Activated CD4-positive, alpha-beta T cell treated with anti-CD3 and anti-CD28 coated beads for 24 hours (primary cell): ENCODE data around the gene LRP1B.

Source experiments
- DNase-seq, 2 donors: peaks; one replicate each; pipeline ENCODE4 v3.0.0-alpha.2; 2020; ENCODE audit warnings: low read depth in 2 of 2

Gene LRP1B

GRCh38 chr2:141591787-141592186 lies 539.0 kb downstream of the LRP1B start:
- no peak for DNase-seq

GRCh38 chr2:141590620-141591019 lies 540.2 kb downstream of the LRP1B start:
- no peak for DNase-seq

DNA sequence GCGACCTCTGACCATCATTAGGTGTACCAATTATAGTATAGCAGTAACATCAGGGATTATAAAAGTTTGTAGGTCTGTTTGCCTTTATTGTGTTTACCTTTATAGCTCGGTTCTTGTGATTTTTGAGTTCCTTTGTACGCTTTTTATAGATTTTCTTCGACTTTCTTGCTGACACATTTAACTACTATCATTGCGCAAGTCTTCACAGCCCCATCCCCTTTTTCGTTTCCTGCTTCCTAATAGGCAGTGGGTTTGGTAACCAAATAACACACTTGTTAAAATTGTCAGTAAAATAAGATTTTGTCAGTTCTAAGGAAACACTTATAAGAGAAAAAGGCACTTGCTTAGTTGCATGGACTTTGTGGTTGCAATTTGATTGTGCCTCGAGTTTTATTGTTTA lies 541.5 kb downstream of the LRP1B start:
- DNase-seq: no peak

GRCh38 chr2:141586985-141587384 lies 543.8 kb downstream of the LRP1B start:
- DNase-seq: no peak

- no peak for DNase-seq
Measured at GRCh38 chr2:141582213-141582612, 548.6 kb downstream of the LRP1B start.

GRCh38 chr2:141579071-141579470 lies 551.7 kb downstream of the LRP1B start:
- DNase-seq: no peak

- no peak for DNase-seq
Measured at GRCh38 chr2:141570474-141571131, 560.2 kb downstream of the LRP1B start.

- no peak for DNase-seq
Measured at GRCh38 chr2:141569941-141570340, 560.9 kb downstream of the LRP1B start.

- DNase-seq: no peak
Measured at GRCh38 chr2:141565597-141565996, 565.2 kb downstream of the LRP1B start.

DNA sequence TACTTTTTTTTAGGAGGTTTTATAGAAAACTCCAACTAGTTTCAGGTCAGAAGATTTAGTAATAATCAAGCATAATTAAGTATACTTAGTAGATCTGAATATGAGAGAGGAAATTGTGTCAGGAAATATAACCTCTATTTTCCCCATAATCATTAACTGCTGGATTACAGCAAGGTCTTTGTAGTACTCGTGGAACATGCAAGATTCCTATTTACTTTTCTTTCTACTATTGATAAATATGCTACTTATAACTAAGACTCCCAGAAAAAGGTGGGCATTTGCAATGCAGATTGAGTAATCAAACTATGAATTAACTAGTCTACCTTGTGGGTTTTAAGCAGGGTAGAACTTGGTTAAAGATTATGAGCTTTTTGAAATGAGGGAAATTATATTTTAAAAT lies 570.1 kb downstream of the LRP1B start:
- DNase-seq: no peak

DNA sequence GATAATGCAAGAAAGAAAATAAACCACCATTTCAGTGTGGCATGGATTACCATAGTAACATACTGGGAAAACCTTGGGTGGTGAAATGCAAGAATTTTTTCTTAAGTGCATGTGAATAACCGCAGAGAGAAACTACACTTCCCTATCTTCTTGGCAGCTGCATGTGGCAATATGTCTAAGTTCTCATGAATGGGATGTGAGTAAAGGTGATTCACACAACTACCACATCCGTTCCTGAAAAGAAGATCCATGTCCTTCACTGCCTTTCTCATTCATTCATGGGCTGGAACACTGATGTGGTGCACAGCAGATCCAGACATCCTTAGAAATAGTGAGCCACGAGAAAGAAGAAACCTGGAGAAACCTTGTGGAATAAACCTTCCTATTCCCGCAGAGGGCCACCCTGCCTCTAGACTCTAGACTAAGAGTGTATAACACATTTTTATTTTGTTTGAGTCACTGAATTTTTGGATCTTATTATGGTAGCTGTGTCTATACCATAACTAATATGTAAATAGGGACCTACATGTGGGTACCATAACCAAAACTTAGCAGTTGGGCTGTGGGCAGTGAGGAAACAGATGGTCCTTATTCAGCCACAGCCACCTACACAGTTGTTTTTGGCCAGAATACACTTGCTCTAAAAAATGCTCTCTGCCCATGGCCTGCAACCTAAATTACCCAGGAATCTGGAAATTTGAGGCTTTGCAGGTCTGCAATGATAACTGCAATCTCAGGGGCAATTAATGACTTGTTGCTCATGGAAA lies 573.3 kb downstream of the LRP1B start:
- no peak for DNase-seq

DNA sequence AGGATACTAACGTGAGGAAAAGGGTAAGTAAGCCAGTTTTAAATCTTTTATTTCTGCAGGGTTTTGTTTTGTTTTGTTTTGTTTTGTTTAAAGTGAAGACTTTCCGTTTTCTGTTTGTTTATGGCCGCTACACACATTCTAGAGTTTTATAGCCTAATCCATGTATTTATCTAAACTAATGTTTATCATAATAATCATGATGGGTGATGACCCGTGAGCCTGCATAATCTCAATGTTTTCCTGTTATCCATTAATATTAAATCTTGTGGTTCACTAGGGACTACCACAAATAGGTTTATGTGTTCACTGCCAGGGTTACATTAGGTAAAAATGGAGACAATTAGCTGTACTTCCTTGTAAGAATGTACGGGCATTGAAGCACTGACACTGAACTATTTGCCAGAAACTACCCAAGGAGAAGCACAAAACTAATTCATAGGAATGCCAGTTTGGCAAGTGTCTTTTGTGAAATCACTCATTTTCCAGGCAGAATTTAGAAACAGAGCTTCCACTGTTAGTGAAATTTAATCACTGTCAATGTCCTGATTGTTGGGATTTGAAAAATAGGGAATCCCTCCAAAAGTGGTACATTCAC lies 574.8 kb downstream of the LRP1B start:
- no peak for DNase-seq

GRCh38 chr2:141554810-141555209 lies 576.0 kb downstream of the LRP1B start:
- DNase-seq: no peak

DNA sequence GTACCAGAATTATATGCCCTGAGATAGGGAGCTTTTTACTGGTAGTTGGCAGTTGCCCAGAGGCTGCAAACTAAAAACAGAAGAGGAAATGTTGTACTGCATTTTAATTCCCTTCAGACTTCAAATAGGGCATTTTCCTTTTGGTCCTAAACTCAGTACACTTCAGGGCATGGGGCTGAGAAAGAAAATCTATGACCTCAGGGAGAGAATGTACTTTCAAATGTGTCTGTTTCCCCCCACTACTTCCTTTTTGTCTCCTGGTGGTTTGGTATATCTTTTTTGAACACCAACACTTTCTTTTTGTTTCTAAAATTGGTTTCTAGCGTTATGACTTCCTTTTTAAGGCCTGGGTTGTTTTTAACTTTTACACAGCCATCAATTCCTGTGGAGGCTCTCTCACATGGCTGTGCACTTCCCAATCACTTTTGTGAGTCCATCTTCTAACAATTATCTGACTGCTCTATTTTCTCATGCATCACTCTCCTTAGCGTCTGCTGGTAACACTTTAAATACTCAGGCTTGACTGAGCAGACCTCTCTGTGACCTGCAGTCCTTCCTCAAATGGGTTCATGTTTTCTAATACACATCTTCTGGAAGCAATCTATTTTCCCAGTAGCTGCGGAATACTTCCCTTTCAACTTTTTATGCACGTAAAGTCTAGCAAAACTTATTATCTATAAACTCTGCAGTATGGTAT lies 596.0 kb downstream of the LRP1B start:
- no peak for DNase-seq

GRCh38 chr2:141529659-141530058 lies 601.2 kb downstream of the LRP1B start:
- DNase-seq: no peak

DNA sequence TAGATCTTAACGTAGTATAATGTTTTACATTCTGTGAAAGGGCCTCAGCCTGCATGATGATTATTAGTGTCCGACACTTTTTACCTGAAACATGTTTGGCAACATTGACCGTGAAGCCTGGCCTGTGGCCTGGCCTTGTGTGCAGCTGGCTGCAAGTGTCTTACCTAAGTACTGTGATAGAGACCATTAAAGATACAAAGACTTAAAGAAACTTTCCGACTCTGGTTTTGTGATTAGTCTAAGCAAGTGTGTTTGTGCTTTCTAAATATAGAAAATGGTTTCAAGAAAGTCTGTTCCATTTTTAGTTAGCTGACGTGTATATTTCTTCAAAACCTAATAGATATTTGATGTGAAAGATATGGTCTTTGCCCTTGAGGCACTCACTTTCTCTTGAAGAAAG lies 601.8 kb downstream of the LRP1B start:
- DNase-seq: no peak

GRCh38 chr2:141526760-141527159 lies 604.1 kb downstream of the LRP1B start:
- DNase-seq: no peak

DNA sequence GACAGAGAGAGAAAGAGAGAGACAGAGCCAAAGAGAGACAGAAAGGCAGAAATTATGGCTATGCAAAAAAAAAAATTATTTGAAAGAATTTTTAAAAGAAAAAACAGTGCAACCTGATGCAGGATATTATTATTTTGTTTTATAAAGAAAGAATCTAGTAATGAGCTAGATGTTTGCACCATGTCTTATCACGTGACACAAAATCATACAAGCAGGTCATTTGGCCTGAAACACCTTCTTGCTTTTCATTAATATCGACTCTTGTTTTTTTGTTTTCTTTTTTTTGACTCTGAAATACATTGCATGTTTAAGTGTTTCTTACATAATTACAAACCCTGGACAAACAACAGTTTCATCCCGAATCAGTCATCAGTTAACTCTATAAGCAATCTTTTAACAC lies 606.0 kb downstream of the LRP1B start:
- DNase-seq: no peak

GRCh38 chr2:141523199-141523598 lies 607.6 kb downstream of the LRP1B start:
- no peak for DNase-seq

DNA sequence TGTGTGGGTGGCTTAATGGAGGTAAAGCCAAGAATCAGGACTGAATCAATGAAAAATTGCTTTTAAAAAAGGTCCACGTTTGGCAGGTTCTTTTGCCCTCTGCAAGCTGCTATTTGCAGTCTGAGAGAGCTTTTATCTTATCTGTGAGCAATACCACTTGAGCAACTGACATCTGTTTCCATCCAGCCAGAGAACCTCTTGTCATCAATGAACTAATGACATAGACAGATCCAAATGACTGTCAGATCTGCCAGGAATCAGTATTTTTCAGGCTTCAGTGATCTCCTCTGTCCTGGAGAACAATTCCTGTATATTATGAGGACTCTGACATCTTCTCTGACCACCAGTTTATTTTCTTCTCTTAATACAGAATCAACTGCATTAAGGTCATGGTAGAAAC lies 608.1 kb downstream of the LRP1B start:
- no peak for DNase-seq

DNA sequence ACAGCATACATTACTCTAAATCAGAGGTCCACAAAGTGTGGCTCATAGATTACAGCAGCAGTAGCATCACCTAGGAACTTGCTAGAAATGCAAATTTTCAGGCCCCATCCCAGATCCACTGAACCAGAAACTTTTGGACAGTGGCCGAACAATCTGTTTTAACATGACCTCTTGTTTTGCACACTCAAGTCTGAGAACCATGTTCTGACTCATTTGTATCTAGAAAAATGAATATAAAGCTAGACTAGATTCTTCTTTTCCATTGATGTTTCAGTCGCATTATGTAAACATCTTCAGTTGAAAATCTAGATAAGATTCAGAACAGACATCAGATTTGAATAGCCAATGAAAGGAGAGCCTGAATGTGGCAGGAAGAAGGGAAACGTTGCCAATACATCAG lies 608.8 kb downstream of the LRP1B start:
- no peak for DNase-seq

GRCh38 chr2:141519906-141520305 lies 610.9 kb downstream of the LRP1B start:
- no peak for DNase-seq
